Neural cell (in vitro differentiated cells): Measurements from ENCODE around the gene E4F1. TPM values are rescaled to one million over a fixed set of nuclear protein-coding genes. Genes with fewer than 3 reads are reported as not detected.

Source experiments
- H2AFZ ChIP-seq: fragments of 200-600, 300-800 bp; sonication (generic), shearing (Covaris generic); 2 replicates; pipeline ENCODE4 v1.6.0; 2014; ENCODE audit warnings: low read depth, mild to moderate bottlenecking, antibody characterized with exemption, low read length, moderate library complexity
- H3F3A ChIP-seq: fragments of 200-600 bp; shearing (Covaris generic); 2 replicates; pipeline ENCODE4 v1.6.1; 2016; ENCODE audit warnings: mild to moderate bottlenecking, moderate library complexity, mixed read lengths, antibody characterized with exemption, low read length; ENCODE audit not compliant: insufficient read depth, poor library complexity, severe bottlenecking
- H3K27ac ChIP-seq: fragments of 200-600, 300-800 bp; sonication (generic), shearing (Covaris generic); 2 replicates; pipeline ENCODE4 v1.5.1; 2014; ENCODE audit warnings: mild to moderate bottlenecking, low read length, moderate library complexity
- H3K27me3 ChIP-seq: fragments of 300-800, 200-600 bp; sonication (generic), shearing (Covaris generic); 2 replicates; pipeline ENCODE4 v1.6.0; 2014; ENCODE audit warnings: mild to moderate bottlenecking, low read depth, low read length, moderate library complexity; ENCODE audit not compliant: insufficient read depth
- H3K36me3 ChIP-seq: fragments of 300-800, 200-600 bp; sonication (generic), shearing (Covaris generic); 2 replicates; pipeline ENCODE4 v1.5.1; 2014; ENCODE audit warnings: mild to moderate bottlenecking, antibody characterized with exemption, low read length, moderate library complexity; ENCODE audit not compliant: insufficient read depth
- H3K4me2 ChIP-seq: fragments of 300-800, 200-600 bp; sonication (generic), shearing (Covaris generic); 2 replicates; pipeline ENCODE4 v1.6.0; 2014; ENCODE audit warnings: mild to moderate bottlenecking, low read length
- H3K4me3 ChIP-seq: fragments of 300-800, 200-600 bp; sonication (generic), shearing (Covaris generic); 2 replicates; pipeline ENCODE4 v1.5.1; 2014; ENCODE audit warnings: mild to moderate bottlenecking, low read length, moderate library complexity
- H3K79me2 ChIP-seq: fragments of 200-600 bp; shearing (Covaris generic); replicated peaks from 2 replicates; pipeline ENCODE4 v1.6.0; 2014; ENCODE audit warnings: mild to moderate bottlenecking, low read length, moderate library complexity; ENCODE audit not compliant: insufficient read depth
- H3K9ac ChIP-seq: fragments of 300-800, 200-600 bp; sonication (generic), shearing (Covaris generic); 2 replicates; pipeline ENCODE4 v1.6.1; 2016; ENCODE audit warnings: mild to moderate bottlenecking, low read length, mixed read lengths
- H3K9me2 ChIP-seq: fragments of 200-600 bp; shearing (Covaris generic); 2 replicates; pipeline ENCODE4 v1.6.1; 2016; ENCODE audit warnings: mild to moderate bottlenecking, low read length, mixed read lengths; ENCODE audit not compliant: insufficient read depth
- H3K9me3 ChIP-seq: fragments of 200-600, 300-800 bp; sonication (generic), shearing (Covaris generic); 2 replicates; pipeline ENCODE4 v1.6.1; 2016; ENCODE audit warnings: mild to moderate bottlenecking, mixed run types, low read length, moderate library complexity, mixed read lengths
- H4K20me1 ChIP-seq: fragments of 200-600 bp; shearing (Covaris generic); 2 replicates; pipeline ENCODE4 v1.6.1; 2016; ENCODE audit warnings: mild to moderate bottlenecking, mixed run types; ENCODE audit not compliant: insufficient read depth
- CTCF ChIP-seq: fragments of 450-650 bp; IDR thresholded peaks from 2 replicates; pipeline ENCODE4 v1.5.1; 2014; ENCODE audit warnings: antibody characterized with exemption, mild to moderate bottlenecking, moderate library complexity; ENCODE audit not compliant: poor library complexity, severe bottlenecking
- EP300 ChIP-seq: fragments of 450-650 bp; conservative IDR thresholded peaks from 2 replicates; pipeline ENCODE4 v1.6.1; 2014; ENCODE audit warnings: antibody characterized with exemption, mild to moderate bottlenecking, moderate library complexity; ENCODE audit not compliant: poor library complexity, severe bottlenecking
- EZH2 ChIP-seq: fragments of 200-600, 300-800 bp; shearing (Covaris generic), sonication (generic); IDR thresholded peaks from 2 replicates; pipeline ENCODE4 v1.6.1; 2014; ENCODE audit warnings: antibody characterized with exemption, low read length, borderline replicate concordance, mild to moderate bottlenecking; ENCODE audit not compliant: insufficient read depth, poor library complexity, severe bottlenecking
- MXI1 ChIP-seq: fragments of 450-650 bp; conservative IDR thresholded peaks from 2 replicates; pipeline ENCODE4 v1.6.1; 2014; ENCODE audit warnings: antibody characterized with exemption, mild to moderate bottlenecking; ENCODE audit not compliant: poor library complexity, severe bottlenecking
- POLR2AphosphoS5 ChIP-seq: IDR thresholded peaks from 2 replicates; pipeline ENCODE4 v1.6.1; 2012
- RAD21 ChIP-seq: fragments of 450-650 bp; conservative IDR thresholded peaks from 2 replicates; pipeline ENCODE4 v1.6.1; 2014; ENCODE audit warnings: antibody characterized with exemption, mild to moderate bottlenecking, moderate library complexity
- SMC3 ChIP-seq: fragments of 450-650 bp; conservative IDR thresholded peaks from 2 replicates; pipeline ENCODE4 v1.6.1; 2014; ENCODE audit warnings: antibody characterized with exemption, mild to moderate bottlenecking, moderate library complexity; ENCODE audit not compliant: poor library complexity
- TAF1 ChIP-seq: IDR thresholded peaks from 2 replicates; pipeline ENCODE4 v1.6.1; 2012; ENCODE audit warnings: low read depth
- polyA plus RNA-seq: library from polyadenylated mRNA; depleted of rRNA; stranded (reverse); fragments of >200 nt; gene quantifications from 2 replicates; pipeline ENCODE4 v1.2.3, GENCODE V29; 2014
- TF ChIP-seq, protein P1 (sequence below): IDR thresholded peaks from 2 replicates; pipeline ENCODE4 v1.6.1; 2012; ENCODE audit warnings: borderline replicate concordance

Gene E4F1
- polyA plus RNA-seq, 1 donor from 2014 or later = 64.9 TPM

GRCh38 chr16:2194852-2195321, 28.5 kb upstream of the E4F1 start (continued):
- TF ChIP-seq RAD21 (peak; percentile 68), EZH2 (no peak)

- TF ChIP-seq MXI1 (peak; percentile 47), SMC3 (no peak), CTCF (no peak)
- Histone ChIP-seq H2AFZ (no peak overlapping the region), H3K27me3 (peaks cover 3% of the 10 kb centered on the region), H3K9me2 (no peaks in the 10 kb centered on the region), H4K20me1 (no peaks in the 10 kb centered on the region), H3K4me2 (peak overlapping the region; percentile 80), H3F3A (no peaks in the 10 kb centered on the region), H3K27ac (no peak overlapping the region), H3K4me3 (peak overlapping the region; percentile 76), H3K36me3 (no peaks in the 10 kb centered on the region), H3K9me3 (no peaks in the 10 kb centered on the region), H3K9ac (peak overlapping the region; percentile 73), H3K79me2 (peaks cover 2% of the 10 kb centered on the region)
These were observed 27.8 kb upstream of the E4F1 start for GRCh38 chr16:2195322-2196161.

GRCh38 chr16:2196162-2196980, 27.0 kb upstream of the E4F1 start, which contains the start of gene CASKIN1:
Gene CASKIN1, minus strand, starts transcription at chr16:2196605. Its CDS starts 173 bp downstream, at chr16:2196432.
- peak within 1 kb of the TSS; percentile 80 for H3K4me2 ChIP-seq
- no peaks in the 10 kb centered on the region for H3K9me2 ChIP-seq
- no peaks in the 10 kb centered on the region for H3F3A ChIP-seq
- H2AFZ ChIP-seq = no peak within 1 kb of the TSS
- peak within 1 kb of the TSS; percentile 76 for H3K4me3 ChIP-seq
- H3K79me2 ChIP-seq = peaks cover 2% of the 10 kb centered on the region
- H4K20me1 ChIP-seq = no peaks in the 10 kb centered on the region
- no peaks in the 10 kb centered on the region for H3K36me3 ChIP-seq
- H3K9me3 ChIP-seq = no peaks in the 10 kb centered on the region
- no peak within 1 kb of the TSS for H3K27ac ChIP-seq
- H3K27me3 ChIP-seq = peaks cover 3% of the 10 kb centered on the region
- TF ChIP-seq EZH2 = no peak
- TF ChIP-seq MXI1 = no peak
- no peak for TF ChIP-seq EP300
- TF ChIP-seq, protein P1, sequence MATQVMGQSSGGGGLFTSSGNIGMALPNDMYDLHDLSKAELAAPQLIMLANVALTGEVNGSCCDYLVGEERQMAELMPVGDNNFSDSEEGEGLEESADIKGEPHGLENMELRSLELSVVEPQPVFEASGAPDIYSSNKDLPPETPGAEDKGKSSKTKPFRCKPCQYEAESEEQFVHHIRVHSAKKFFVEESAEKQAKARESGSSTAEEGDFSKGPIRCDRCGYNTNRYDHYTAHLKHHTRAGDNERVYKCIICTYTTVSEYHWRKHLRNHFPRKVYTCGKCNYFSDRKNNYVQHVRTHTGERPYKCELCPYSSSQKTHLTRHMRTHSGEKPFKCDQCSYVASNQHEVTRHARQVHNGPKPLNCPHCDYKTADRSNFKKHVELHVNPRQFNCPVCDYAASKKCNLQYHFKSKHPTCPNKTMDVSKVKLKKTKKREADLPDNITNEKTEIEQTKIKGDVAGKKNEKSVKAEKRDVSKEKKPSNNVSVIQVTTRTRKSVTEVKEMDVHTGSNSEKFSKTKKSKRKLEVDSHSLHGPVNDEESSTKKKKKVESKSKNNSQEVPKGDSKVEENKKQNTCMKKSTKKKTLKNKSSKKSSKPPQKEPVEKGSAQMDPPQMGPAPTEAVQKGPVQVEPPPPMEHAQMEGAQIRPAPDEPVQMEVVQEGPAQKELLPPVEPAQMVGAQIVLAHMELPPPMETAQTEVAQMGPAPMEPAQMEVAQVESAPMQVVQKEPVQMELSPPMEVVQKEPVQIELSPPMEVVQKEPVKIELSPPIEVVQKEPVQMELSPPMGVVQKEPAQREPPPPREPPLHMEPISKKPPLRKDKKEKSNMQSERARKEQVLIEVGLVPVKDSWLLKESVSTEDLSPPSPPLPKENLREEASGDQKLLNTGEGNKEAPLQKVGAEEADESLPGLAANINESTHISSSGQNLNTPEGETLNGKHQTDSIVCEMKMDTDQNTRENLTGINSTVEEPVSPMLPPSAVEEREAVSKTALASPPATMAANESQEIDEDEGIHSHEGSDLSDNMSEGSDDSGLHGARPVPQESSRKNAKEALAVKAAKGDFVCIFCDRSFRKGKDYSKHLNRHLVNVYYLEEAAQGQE = no peak
- TF ChIP-seq SMC3 = no peak
- no peak for TF ChIP-seq POLR2AphosphoS5
- TF ChIP-seq CTCF = no peak
- no peak for TF ChIP-seq TAF1
- no peak for TF ChIP-seq RAD21
- peak within 1 kb of the TSS; percentile 73 for H3K9ac ChIP-seq
